ENCODE measurements around the gene AUNIP.
A peak's percentile ranks its signal among the peaks of the same experiment; 100 is the strongest.

Gene AUNIP

GRCh38 chr1:25888426-25888987, 29.2 kb upstream of the AUNIP start:
- DNase-seq (ENCODE audit: low read depth in 3 of 3): no peak

- no peak for DNase-seq (ENCODE audit: low read depth in 3 of 3)
Measured at GRCh38 chr1:25885602-25886001, 26.3 kb upstream of the AUNIP start.

DNA sequence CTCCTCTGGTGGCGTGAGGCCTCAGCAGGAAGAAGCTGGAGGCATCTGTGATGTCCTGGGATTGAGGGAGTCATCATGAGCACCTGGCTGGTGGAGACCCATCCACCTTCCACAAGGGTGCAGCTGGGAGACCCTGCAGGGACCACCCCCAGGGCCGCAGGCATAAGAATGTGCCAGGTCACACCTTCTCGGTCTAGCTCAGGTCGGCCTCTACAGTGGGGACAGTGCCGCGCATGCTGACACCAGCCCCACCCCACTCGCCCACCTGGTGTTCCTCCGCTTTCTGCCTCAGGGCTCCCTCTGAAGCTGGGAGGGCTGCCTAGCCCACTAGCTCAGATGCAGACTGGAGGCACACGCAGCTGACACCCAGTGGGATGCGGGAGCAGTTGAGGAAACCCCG, 22.0 kb upstream of the AUNIP start:
- DNase-seq (ENCODE audit: low read depth in 3 of 3): no peak

GRCh38 chr1:25880518-25880917, 21.3 kb upstream of the AUNIP start:
- DNase-seq (ENCODE audit: low read depth in 3 of 3): no peak

DNA sequence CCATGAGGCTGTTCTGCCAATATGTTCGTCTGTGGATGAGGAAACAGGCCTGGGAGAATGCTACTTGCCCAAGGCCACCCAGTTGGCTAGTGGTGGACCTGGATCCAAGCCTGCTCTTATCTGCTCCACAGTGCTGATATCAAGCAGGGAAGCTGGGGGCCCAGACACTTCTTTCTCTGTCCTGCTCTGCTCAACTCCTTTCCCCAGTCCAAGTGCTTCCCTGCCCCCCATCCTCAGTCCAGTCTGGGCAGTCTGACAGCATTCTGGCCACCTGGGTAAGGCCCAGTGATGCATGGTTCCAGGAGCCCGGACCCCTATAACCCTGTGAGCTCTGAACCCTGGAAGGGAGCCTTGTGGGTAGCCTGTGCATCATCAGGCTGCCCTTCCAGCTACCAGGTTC, 20.4 kb upstream of the AUNIP start:
- no peak for DNase-seq (ENCODE audit: low read depth in 3 of 3)

DNA sequence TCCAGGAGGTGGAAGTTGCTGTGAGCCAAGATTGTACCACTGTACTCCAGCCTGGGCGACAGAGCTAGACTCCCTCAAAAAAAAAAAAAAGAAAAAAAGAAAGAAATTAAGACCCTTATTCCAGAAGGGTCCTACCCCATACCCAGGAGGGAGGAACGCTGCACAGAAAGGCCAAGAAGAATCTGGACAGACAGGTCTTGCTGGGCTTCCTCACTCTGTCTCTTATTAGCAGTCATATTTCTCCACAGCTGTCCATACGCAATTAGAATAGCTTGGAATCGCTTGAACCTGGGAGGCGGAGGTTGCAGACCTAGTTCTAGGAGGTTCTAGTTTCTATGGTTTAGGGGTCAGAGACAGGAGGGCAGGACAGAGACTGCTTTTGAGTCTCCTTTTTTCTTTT, 19.4 kb upstream of the AUNIP start:
- no peak for DNase-seq (ENCODE audit: low read depth in 3 of 3)

- DNase-seq (ENCODE audit: low read depth in 3 of 3): no peak
Measured at GRCh38 chr1:25877155-25877554, 17.9 kb upstream of the AUNIP start.

- no peak for DNase-seq (ENCODE audit: low read depth in 3 of 3)
Measured at GRCh38 chr1:25876693-25877077, 17.4 kb upstream of the AUNIP start.

GRCh38 chr1:25875856-25876692, 16.8 kb upstream of the AUNIP start:
- DNase-seq (ENCODE audit: low read depth in 3 of 3): no peak

- peak; percentile 19 to 41 (median 29) for DNase-seq (ENCODE audit: low read depth in 3 of 3)
Measured at GRCh38 chr1:25875154-25875855, 16.0 kb upstream of the AUNIP start, which contains the start of gene PAQR7. Gene PAQR7, minus strand, starts transcription at chr1:25875708. Its CDS starts 11,869 bp downstream, at chr1:25863839.

GRCh38 chr1:25874635-25875153, 15.4 kb upstream of the AUNIP start:
- no peak for DNase-seq (ENCODE audit: low read depth in 3 of 3)

DNA sequence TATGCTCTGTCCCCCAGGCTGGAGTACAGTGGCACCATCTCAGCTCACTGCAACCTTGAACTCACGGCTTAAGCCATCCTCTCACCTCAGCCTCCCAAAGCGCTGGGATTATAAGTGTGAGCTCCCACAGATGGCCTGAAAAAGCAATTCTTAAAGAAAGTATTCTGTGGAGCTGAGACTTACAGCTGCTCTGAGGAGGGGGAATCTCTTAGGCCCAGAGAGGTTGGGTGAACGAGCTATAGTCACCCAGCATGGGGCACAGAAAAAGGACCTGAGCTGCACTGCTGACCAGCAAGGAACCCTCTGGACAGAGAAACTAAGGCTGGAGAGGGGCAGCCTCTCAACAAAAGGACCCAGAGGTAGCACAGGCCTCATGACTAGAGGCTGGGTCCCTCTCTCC, 15.0 kb upstream of the AUNIP start:
- no peak for DNase-seq (ENCODE audit: low read depth in 3 of 3)

DNA sequence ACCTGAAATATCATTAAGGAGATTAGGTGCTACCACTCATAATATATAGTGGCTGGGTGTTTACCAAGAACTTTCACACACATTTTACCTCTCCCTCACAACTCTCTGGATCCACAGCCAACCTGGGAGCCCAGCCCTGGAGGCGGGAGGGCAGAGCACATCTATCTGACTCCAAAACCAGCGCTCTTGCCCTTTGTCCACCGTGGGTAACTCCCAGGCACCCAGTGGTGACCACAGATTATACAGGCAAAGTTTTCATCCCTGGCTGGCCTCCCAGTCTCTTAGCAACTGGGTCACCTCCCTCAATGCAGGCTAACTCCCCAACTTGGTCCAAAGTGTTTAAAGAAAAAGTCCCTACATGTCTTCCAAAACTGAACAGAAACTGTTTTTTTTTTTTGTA, 13.9 kb upstream of the AUNIP start:
- DNase-seq (ENCODE audit: low read depth in 3 of 3): no peak

GRCh38 chr1:25872713-25873112, 13.5 kb upstream of the AUNIP start:
- DNase-seq (ENCODE audit: low read depth in 3 of 3): no peak

- DNase-seq (ENCODE audit: low read depth in 3 of 3): no peak
Measured at GRCh38 chr1:25871704-25872494, 12.6 kb upstream of the AUNIP start.

GRCh38 chr1:25871086-25871703, 11.9 kb upstream of the AUNIP start:
- no peak for DNase-seq (ENCODE audit: low read depth in 3 of 3)

- no peak for DNase-seq (ENCODE audit: low read depth in 3 of 3)
Measured at GRCh38 chr1:25870614-25871013, 11.4 kb upstream of the AUNIP start.

- DNase-seq (ENCODE audit: low read depth in 3 of 3): no peak
Measured at GRCh38 chr1:25869909-25870606, 10.8 kb upstream of the AUNIP start.

- DNase-seq (ENCODE audit: low read depth in 3 of 3): no peak
Measured at GRCh38 chr1:25867210-25867991, 8.1 kb upstream of the AUNIP start.

GRCh38 chr1:25866288-25866687, 7.0 kb upstream of the AUNIP start:
- DNase-seq (ENCODE audit: low read depth in 3 of 3): no peak
